HG03108 (cell line): ENCODE data around the gene MECP2.

Source experiments
- ATAC-seq: cut with Tn5 transposase; IDR thresholded peaks from one replicate; pipeline ENCODE4 v1.9.1; 2021; ENCODE audit warnings: moderate library complexity; ENCODE audit not compliant: unreplicated experiment

Gene MECP2

GRCh38 chrX:154038656-154039055, 58.9 kb downstream of the MECP2 start:
- no peak for ATAC-seq

- ATAC-seq: no peak
These were observed 59.8 kb downstream of the MECP2 start for GRCh38 chrX:154037754-154038153.

- no peak for ATAC-seq
These were observed 61.0 kb downstream of the MECP2 start for GRCh38 chrX:154036513-154036912.

GRCh38 chrX:154033848-154034247, 63.7 kb downstream of the MECP2 start:
- ATAC-seq: no peak

- no peak for ATAC-seq
These were observed 64.9 kb downstream of the MECP2 start for GRCh38 chrX:154032653-154033052.

- ATAC-seq: no peak
These were observed 65.4 kb downstream of the MECP2 start for GRCh38 chrX:154032160-154032559.

- ATAC-seq: no peak
These were observed 66.7 kb downstream of the MECP2 start for GRCh38 chrX:154030715-154031305.

GRCh38 chrX:154030266-154030665, 67.3 kb downstream of the MECP2 start:
- ATAC-seq: no peak

- no peak for ATAC-seq
These were observed 68.1 kb downstream of the MECP2 start for GRCh38 chrX:154029439-154029838.

GRCh38 chrX:154028502-154029184, 68.9 kb downstream of the MECP2 start:
- ATAC-seq: no peak

GRCh38 chrX:154027986-154028385, 69.5 kb downstream of the MECP2 start:
- no peak for ATAC-seq

- no peak for ATAC-seq
These were observed 70.5 kb downstream of the MECP2 start for GRCh38 chrX:154027022-154027402.

- no peak for ATAC-seq
These were observed 71.1 kb downstream of the MECP2 start for GRCh38 chrX:154026136-154027021.

GRCh38 chrX:154025230-154025629, 72.3 kb downstream of the MECP2 start:
- no peak for ATAC-seq

GRCh38 chrX:154024271-154024670, 73.2 kb downstream of the MECP2 start:
- no peak for ATAC-seq

- ATAC-seq: no peak
These were observed 74.1 kb downstream of the MECP2 start for GRCh38 chrX:154023276-154024000.

- ATAC-seq: no peak
These were observed 75.4 kb downstream of the MECP2 start for GRCh38 chrX:154022108-154022507.

GRCh38 chrX:154021131-154021611, 76.3 kb downstream of the MECP2 start:
- ATAC-seq: no peak

- no peak for ATAC-seq
These were observed 76.9 kb downstream of the MECP2 start for GRCh38 chrX:154020536-154021115.

- ATAC-seq: peak; percentile 62
These were observed 77.6 kb downstream of the MECP2 start, which contains the start of gene IRAK1 for GRCh38 chrX:154019633-154020528. Gene IRAK1 (minus strand): TSS chrX:154019902. CDS start chrX:154019812, 90 bp downstream.
